Measurements from ENCODE around the gene MYLK. TPM values are rescaled to one million over a fixed set of nuclear protein-coding genes. Genes with fewer than 3 reads are reported as not detected.
"Not testable (repeated sequence)": the region's sequence is repeated elsewhere in the genome, so short reads cannot be mapped to it uniquely, and the experiment has no call there.

Gene MYLK
- total and polyA plus RNA-seq, 9 donors = 16.4 to 34.5 (median 27.0) TPM

DNA sequence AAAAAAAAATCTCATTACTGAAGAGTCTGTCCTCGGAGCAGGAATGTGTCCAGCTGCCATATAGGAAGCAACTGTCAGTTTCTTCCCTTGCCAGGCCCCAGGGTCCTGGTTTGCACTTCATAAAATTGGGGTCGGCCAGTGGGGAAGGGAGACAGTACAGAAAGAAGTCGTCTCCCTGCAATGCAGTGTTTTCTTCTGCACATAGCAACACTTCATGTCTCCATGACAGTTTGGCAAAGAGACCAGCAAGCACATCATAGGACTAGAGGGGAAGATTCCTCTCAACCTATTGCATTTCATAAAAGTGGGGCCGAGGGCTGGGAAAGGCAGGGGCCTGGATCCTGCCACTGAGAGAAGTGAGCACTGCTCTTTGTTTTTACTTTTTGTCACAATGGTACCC lies 161.1 kb downstream of the MYLK start:
- WGBS (ENCODE audit: insufficient coverage) = 40% methylated on average over 1 of the region's 4 CpGs
- H3K36me3 ChIP-seq (ENCODE audit: control insufficient read depth, insufficient read depth, low read length) = no peaks in the 10 kb centered on the region

GRCh38 chr3:123722456-123722855 lies 161.7 kb downstream of the MYLK start:
- no peak overlapping the region for H3K27ac ChIP-seq (ENCODE audit: low read length)
- H3K36me3 ChIP-seq (ENCODE audit: control insufficient read depth, insufficient read depth, low read length) = no peaks in the 10 kb centered on the region
- 20% methylated on average over 1 of the region's 5 CpGs for WGBS (ENCODE audit: insufficient coverage)
- peaks cover 36% of the 10 kb centered on the region for H3K4me1 ChIP-seq (ENCODE audit: control insufficient read depth, insufficient read depth, low read length)
- no peak for DNase-seq
- no peaks in the 10 kb centered on the region for H3K9me3 ChIP-seq (replicated peaks; ENCODE audit: control insufficient read depth, low read depth, low read length)
- no peak overlapping the region for H3K4me3 ChIP-seq (ENCODE audit: low read length)
- no peaks in the 10 kb centered on the region for H3K27me3 ChIP-seq (ENCODE audit: control insufficient read depth, insufficient read depth, low read length)

More for the DNA sequence above, 161.1 kb downstream of the MYLK start:
- Histone ChIP-seq H3K27ac (ENCODE audit: low read length) (peak overlapping the region; percentile 66), H3K4me3 (ENCODE audit: low read length) (no peak overlapping the region), H3K27me3 (ENCODE audit: control insufficient read depth, insufficient read depth, low read length) (no peaks in the 10 kb centered on the region), H3K9me3 (replicated peaks; ENCODE audit: control insufficient read depth, low read depth, low read length) (no peaks in the 10 kb centered on the region), H3K4me1 (ENCODE audit: control insufficient read depth, insufficient read depth, low read length) (peaks cover 36% of the 10 kb centered on the region)
- DNase-seq = peak; percentile 85

DNA sequence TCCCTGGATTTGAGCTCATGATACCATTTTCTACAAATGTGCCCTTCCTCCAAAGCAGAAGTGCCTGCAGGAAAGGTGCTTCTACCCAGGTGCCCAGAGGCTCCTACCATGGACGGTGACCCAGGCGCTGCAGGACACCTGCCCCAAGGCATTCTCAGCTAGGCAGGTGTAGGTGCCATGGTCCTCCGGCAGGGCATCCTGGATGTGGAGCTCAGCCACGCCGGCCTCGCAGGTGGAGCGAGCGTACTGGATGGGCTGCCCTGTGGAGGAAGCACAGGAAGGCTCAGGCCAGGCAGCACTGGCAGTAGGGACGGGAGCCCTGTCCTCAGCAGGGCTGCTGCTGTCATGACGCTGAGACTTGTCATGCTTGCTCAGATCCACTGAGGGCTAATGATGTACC lies 162.1 kb downstream of the MYLK start:
- WGBS (ENCODE audit: insufficient coverage) = 73% methylated on average over 7 of the region's 10 CpGs
- H3K27me3 ChIP-seq (ENCODE audit: control insufficient read depth, insufficient read depth, low read length) = no peaks in the 10 kb centered on the region
- no peaks in the 10 kb centered on the region for H3K36me3 ChIP-seq (ENCODE audit: control insufficient read depth, insufficient read depth, low read length)
- DNase-seq = no peak
- H3K27ac ChIP-seq (ENCODE audit: low read length) = no peak overlapping the region
- no peak overlapping the region for H3K4me3 ChIP-seq (ENCODE audit: low read length)
- peaks cover 36% of the 10 kb centered on the region for H3K4me1 ChIP-seq (ENCODE audit: control insufficient read depth, insufficient read depth, low read length)
- H3K9me3 ChIP-seq (replicated peaks; ENCODE audit: control insufficient read depth, low read depth, low read length) = no peaks in the 10 kb centered on the region

DNA sequence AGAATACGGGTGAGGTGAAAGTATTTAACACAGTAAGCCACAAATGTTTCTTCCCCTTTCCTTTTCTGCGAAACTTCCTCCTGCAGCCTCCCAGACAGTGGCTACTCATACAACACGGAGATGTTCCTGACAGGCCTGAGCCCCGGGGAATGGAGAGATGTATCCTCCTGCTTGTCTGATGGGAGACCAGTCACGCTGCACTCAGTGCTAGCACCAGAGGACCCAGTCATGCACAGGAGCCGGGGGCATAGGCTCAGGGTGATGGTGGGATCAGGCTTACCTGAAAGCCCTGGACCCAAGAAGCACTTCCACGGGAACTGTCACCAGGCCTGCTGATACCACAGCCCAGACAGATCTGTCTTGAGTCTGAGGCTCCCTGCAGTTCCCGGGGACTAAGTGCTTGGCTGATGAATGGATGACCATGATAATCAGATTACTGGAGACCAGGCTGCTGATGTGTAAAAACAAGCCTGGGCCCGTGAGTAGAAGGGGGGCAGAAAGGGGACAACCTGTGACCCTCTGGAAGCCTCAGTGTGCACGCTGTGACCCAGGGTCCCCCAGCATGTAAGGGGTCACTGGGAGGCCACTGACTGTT lies 162.9 kb downstream of the MYLK start:
- 78% methylated on average over 4 of the region's 10 CpGs for WGBS (ENCODE audit: insufficient coverage)
- H3K9me3 ChIP-seq (replicated peaks; ENCODE audit: control insufficient read depth, low read depth, low read length); DNase-seq; H3K4me3 ChIP-seq (ENCODE audit: low read length); H3K27me3 ChIP-seq (ENCODE audit: control insufficient read depth, insufficient read depth, low read length); H3K27ac ChIP-seq (ENCODE audit: low read length); H3K36me3 ChIP-seq (ENCODE audit: control insufficient read depth, insufficient read depth, low read length): not testable (repeated sequence)
- peaks cover 36% of the 10 kb centered on the region for H3K4me1 ChIP-seq (ENCODE audit: control insufficient read depth, insufficient read depth, low read length)

DNA sequence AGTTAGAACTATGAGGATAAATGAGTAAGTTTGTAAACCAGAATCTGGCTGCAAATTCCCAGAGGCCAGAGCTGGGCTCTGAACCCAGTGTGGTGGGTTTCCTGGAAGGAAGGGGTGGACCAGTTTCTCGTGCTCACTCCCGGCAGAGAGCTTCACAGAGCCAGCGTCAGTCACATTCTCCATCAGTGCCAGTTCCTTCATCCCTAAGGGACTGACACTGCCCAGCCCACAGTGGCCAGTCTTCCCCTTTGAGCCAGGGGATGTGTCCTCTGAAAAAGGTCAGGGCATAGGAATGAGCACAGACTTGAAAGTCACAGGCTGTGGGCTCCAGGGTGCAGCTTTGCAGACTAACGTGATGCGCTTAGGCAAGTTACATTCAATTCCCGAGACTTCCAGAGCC lies 163.5 kb downstream of the MYLK start:
- Histone ChIP-seq H3K4me1 (ENCODE audit: control insufficient read depth, insufficient read depth, low read length) (peaks cover 36% of the 10 kb centered on the region), H3K27ac (ENCODE audit: low read length) (peak overlapping the region; percentile 3), H3K36me3 (ENCODE audit: control insufficient read depth, insufficient read depth, low read length) (no peaks in the 10 kb centered on the region), H3K9me3 (replicated peaks; ENCODE audit: control insufficient read depth, low read depth, low read length) (no peaks in the 10 kb centered on the region), H3K27me3 (ENCODE audit: control insufficient read depth, insufficient read depth, low read length) (no peaks in the 10 kb centered on the region), H3K4me3 (ENCODE audit: low read length) (no peak overlapping the region)
- no peak for DNase-seq
- WGBS (ENCODE audit: insufficient coverage) = 27% methylated on average over 3 of the region's 6 CpGs

DNA sequence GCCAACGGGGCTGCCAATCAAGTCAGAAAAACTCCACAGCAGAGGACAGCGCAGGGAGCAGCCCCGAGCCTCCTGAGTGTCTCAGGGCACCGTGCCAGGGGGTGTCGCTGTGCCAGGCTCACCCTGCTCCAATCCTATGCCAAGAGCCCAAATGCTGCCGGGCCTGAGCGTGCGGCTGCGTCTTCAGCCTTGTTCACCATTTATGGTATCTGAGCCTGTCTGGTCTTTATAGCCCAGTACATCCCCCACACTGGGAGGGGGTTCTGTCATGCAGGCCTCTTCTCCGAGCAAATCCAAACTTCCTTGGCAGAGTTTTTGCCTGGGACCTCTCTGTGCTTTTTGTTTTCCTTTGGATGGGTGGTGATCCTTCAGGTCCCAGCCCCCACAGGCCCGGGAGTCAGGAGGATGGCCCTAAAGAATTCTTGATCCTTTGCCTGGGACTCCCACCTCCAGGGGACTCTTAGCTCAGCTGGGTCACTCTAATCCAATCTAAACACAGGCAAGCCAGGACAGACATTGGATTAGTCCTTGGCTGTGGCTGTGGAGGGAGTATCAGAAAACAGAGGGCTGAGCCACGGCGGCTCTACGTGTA lies 164.2 kb downstream of the MYLK start:
- no peak overlapping the region for H3K4me3 ChIP-seq (ENCODE audit: low read length)
- no peak overlapping the region for H3K27ac ChIP-seq (ENCODE audit: low read length)
- H3K9me3 ChIP-seq (replicated peaks; ENCODE audit: control insufficient read depth, low read depth, low read length) = no peaks in the 10 kb centered on the region
- no peaks in the 10 kb centered on the region for H3K27me3 ChIP-seq (ENCODE audit: control insufficient read depth, insufficient read depth, low read length)
- peak; percentile 82 for DNase-seq
- H3K4me1 ChIP-seq (ENCODE audit: control insufficient read depth, insufficient read depth, low read length) = peaks cover 36% of the 10 kb centered on the region
- 42% methylated on average over 8 of the region's 14 CpGs for WGBS (ENCODE audit: insufficient coverage)
- H3K36me3 ChIP-seq (ENCODE audit: control insufficient read depth, insufficient read depth, low read length) = no peaks in the 10 kb centered on the region

GRCh38 chr3:123719061-123719756 lies 164.9 kb downstream of the MYLK start:
- 29% methylated on average over 6 of the region's 15 CpGs for WGBS (ENCODE audit: insufficient coverage)
- not testable (repeated sequence) for H3K27ac ChIP-seq (ENCODE audit: low read length); H3K36me3 ChIP-seq (ENCODE audit: control insufficient read depth, insufficient read depth, low read length); H3K4me3 ChIP-seq (ENCODE audit: low read length); H3K27me3 ChIP-seq (ENCODE audit: control insufficient read depth, insufficient read depth, low read length); H3K9me3 ChIP-seq (replicated peaks; ENCODE audit: control insufficient read depth, low read depth, low read length)
- peaks cover 36% of the 10 kb centered on the region for H3K4me1 ChIP-seq (ENCODE audit: control insufficient read depth, insufficient read depth, low read length)
- peak; percentile 88 for DNase-seq

GRCh38 chr3:123718108-123718507 lies 166.0 kb downstream of the MYLK start:
- Histone ChIP-seq H3K36me3 (ENCODE audit: control insufficient read depth, insufficient read depth, low read length) (no peaks in the 10 kb centered on the region), H3K9me3 (replicated peaks; ENCODE audit: control insufficient read depth, low read depth, low read length) (no peaks in the 10 kb centered on the region), H3K4me1 (ENCODE audit: control insufficient read depth, insufficient read depth, low read length) (peaks cover 30% of the 10 kb centered on the region), H3K4me3 (ENCODE audit: low read length) (no peak overlapping the region), H3K27ac (ENCODE audit: low read length) (no peak overlapping the region), H3K27me3 (ENCODE audit: control insufficient read depth, insufficient read depth, low read length) (no peaks in the 10 kb centered on the region)
- 100% methylated on average over 1 of the region's 5 CpGs for WGBS (ENCODE audit: insufficient coverage)
- no peak for DNase-seq

DNA sequence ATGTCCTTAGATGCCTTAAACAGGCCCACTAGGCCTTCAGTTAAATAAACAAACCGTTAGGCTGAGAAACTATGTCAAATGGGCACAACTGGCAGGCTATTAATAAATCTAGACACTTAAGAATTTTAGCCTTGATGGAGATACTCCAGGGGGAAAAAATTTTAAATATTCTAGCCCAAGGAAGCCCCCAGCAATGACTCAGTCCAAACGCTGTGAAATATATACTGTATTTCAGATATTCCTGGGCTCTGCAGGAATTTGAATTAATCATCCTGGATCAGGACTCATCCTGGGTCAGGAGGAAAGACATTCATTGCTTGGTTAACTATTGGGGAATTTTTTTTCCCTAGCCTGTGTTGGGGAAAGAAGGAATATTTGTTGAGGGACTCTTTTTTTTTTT lies 166.7 kb downstream of the MYLK start:
- H3K4me1 ChIP-seq (ENCODE audit: control insufficient read depth, insufficient read depth, low read length) = peaks cover 27% of the 10 kb centered on the region
- WGBS (ENCODE audit: insufficient coverage) = no CpG with 5 or more reads among the region's 2 CpGs
- H3K4me3 ChIP-seq (ENCODE audit: low read length); H3K36me3 ChIP-seq (ENCODE audit: control insufficient read depth, insufficient read depth, low read length); H3K9me3 ChIP-seq (replicated peaks; ENCODE audit: control insufficient read depth, low read depth, low read length); DNase-seq; H3K27ac ChIP-seq (ENCODE audit: low read length); H3K27me3 ChIP-seq (ENCODE audit: control insufficient read depth, insufficient read depth, low read length): not testable (repeated sequence)

DNA sequence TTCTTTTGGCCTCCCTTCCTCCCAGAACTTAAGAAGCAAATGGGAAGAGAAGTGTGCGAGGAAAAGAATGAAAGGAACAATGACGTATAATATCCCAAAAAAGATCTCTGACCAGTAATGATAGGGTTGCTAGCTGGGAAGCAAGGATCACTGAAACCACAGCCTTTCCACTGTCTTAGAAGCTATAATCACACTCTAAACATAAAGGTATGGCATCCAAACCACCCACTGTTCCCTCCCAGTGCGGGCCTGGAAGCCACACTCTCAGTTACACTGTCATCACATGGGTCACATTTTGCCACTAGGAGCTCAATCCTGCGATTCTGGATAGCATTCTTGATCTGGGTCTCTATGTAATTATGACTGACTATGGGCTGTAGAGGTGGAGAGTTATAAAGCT lies 167.7 kb downstream of the MYLK start:
- H3K27ac ChIP-seq (ENCODE audit: low read length) = no peak overlapping the region
- H3K9me3 ChIP-seq (replicated peaks; ENCODE audit: control insufficient read depth, low read depth, low read length) = no peaks in the 10 kb centered on the region
- DNase-seq = no peak
- H3K27me3 ChIP-seq (ENCODE audit: control insufficient read depth, insufficient read depth, low read length) = no peaks in the 10 kb centered on the region
- H3K4me1 ChIP-seq (ENCODE audit: control insufficient read depth, insufficient read depth, low read length) = peaks cover 31% of the 10 kb centered on the region
- H3K4me3 ChIP-seq (ENCODE audit: low read length) = no peak overlapping the region
- no peaks in the 10 kb centered on the region for H3K36me3 ChIP-seq (ENCODE audit: control insufficient read depth, insufficient read depth, low read length)
- WGBS (ENCODE audit: insufficient coverage) = no CpG with 5 or more reads among the region's 4 CpGs

All from muscle of leg (tissue), 11 donors.